Body of pancreas (tissue), 4 donors: ENCODE results near the gene BTBD10. TPM values are rescaled to one million over a fixed set of nuclear protein-coding genes. Genes with fewer than 3 reads are reported as not detected.

Experiments
- ATAC-seq: fragments of 150-250 bp; one replicate; pipeline ENCODE4 v1.9.1; 2016
- DNase-seq, 4 donors: peaks; one replicate each; pipeline ENCODE4 v3.0.0-alpha.2; 2019
- H3K27ac ChIP-seq, 4 donors: fragments of 200-600 bp; sonication (generic); 1 replicate in 3 of 4; 2 replicates in 1 of 4; pipeline versions ENCODE4 v1.5.1 to v1.6.1; 2016 to 2019; ENCODE audit warnings: mild to moderate bottlenecking in 1 of 4, mixed read lengths in 1 of 4, moderate library complexity in 1 of 4
- H3K27me3 ChIP-seq, 2 donors: fragments of 200-600 bp; sonication (generic); one replicate each; pipeline ENCODE4 v1.6.0; 2016; ENCODE audit warnings: mild to moderate bottlenecking in 1 of 2
- H3K36me3 ChIP-seq, 2 donors: fragments of 200-600 bp; sonication (generic); replicated peaks in 1 of 2; 2 replicates each; pipeline ENCODE4 v1.5.1; 2016; ENCODE audit warnings: low read depth in 2 of 2; ENCODE audit not compliant: insufficient read depth in 1 of 2
- H3K4me1 ChIP-seq: fragments of 200-600 bp; sonication (generic); one replicate; pipeline ENCODE4 v1.6.0; 2016
- H3K4me3 ChIP-seq, 2 donors: fragments of 200-600 bp; sonication (generic); 1 replicate in 1 of 2; 2 replicates in 1 of 2; pipeline ENCODE4 v1.5.1; 2016 to 2019
- H3K9me3 ChIP-seq, 3 donors: fragments of 200-600 bp; sonication (generic); 1 replicate in 2 of 3; 2 replicates in 1 of 3; pipeline ENCODE4 v1.5.1; 2016
- POLR2A ChIP-seq, 3 donors: fragments of 450-650 bp; IDR thresholded peaks; one replicate each; pipeline ENCODE4 v1.6.1; 2016; ENCODE audit warnings: antibody characterized with exemption in 3 of 3, mild to moderate bottlenecking in 2 of 3
- WGBS, 2 donors: methylation state at CpG; one replicate each; pipeline ENCODE4 v1.1.5; 2017; 5-methylcytosine and 5-hydroxymethylcytosine counted together
- intact Hi-C: fragments of 100-400 bp; cut with DNase I; formaldehyde crosslinking; loops from one replicate; pipeline ENCODE4 v1.15.1; 2023
- total RNA-seq, 2 donors: library from RNA; depleted of rRNA; stranded (reverse); fragments of >200 nt; gene quantifications; one replicate each; pipeline ENCODE4 v1.1.0, GENCODE V29; 2016
- TF ChIP-seq, protein P1 (sequence below), 7 experiments: fragments of 450-650 bp in 4 of 7; fragments of 200-600 bp in 3 of 7; sonication (generic) in 3 of 7; IDR thresholded peaks; one replicate each; pipeline ENCODE4 v1.5.1; 2016 to 2019; ENCODE audit warnings: antibody characterized with exemption in 7 of 7

Gene BTBD10
- total RNA-seq, 2 donors from 2014 or later, result 14.2 to 17.1 TPM

GRCh38 chr11:13386567-13386966 is 76.5 kb downstream of the BTBD10 start:
- ATAC-seq (no peak), DNase-seq (no peak)
- Histone ChIP-seq H3K27me3 (no peaks in the 10 kb centered on the region), H3K4me3 (no peak overlapping the region), H3K36me3 (peaks cover 0 to 4% of the 10 kb centered on the region in 2 donors), H3K9me3 (no peaks in the 10 kb centered on the region), H3K27ac (no peak overlapping the region), H3K4me1 (no peaks in the 10 kb centered on the region)
- intact Hi-C loops, result no loop called here
- 76 to 84% methylated on average over 2 of the region's 2 CpGs for WGBS, 2 donors
- TF ChIP-seq POLR2A (IDR thresholded peaks at IDR 0.05), result no peak
- TF ChIP-seq, protein P1, sequence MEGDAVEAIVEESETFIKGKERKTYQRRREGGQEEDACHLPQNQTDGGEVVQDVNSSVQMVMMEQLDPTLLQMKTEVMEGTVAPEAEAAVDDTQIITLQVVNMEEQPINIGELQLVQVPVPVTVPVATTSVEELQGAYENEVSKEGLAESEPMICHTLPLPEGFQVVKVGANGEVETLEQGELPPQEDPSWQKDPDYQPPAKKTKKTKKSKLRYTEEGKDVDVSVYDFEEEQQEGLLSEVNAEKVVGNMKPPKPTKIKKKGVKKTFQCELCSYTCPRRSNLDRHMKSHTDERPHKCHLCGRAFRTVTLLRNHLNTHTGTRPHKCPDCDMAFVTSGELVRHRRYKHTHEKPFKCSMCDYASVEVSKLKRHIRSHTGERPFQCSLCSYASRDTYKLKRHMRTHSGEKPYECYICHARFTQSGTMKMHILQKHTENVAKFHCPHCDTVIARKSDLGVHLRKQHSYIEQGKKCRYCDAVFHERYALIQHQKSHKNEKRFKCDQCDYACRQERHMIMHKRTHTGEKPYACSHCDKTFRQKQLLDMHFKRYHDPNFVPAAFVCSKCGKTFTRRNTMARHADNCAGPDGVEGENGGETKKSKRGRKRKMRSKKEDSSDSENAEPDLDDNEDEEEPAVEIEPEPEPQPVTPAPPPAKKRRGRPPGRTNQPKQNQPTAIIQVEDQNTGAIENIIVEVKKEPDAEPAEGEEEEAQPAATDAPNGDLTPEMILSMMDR (IDR thresholded peaks at IDR 0.05), result no peak

GRCh38 chr11:13384908-13385640 is 77.9 kb downstream of the BTBD10 start:
- TF ChIP-seq, protein P1 (IDR thresholded peaks at IDR 0.05), result peak in 6 of 7 experiments; percentile 32 to 51 (median 37)
- no peak for TF ChIP-seq POLR2A (IDR thresholded peaks at IDR 0.05)
- peak in 3 of 4 donors; percentile 23 to 32 (median 25) for DNase-seq
- WGBS, 2 donors, result 26 to 31% methylated on average over 4 of the region's 4 CpGs
- Histone ChIP-seq H3K27ac (no peak overlapping the region), H3K4me1 (no peaks in the 10 kb centered on the region), H3K36me3 (peaks cover 0 to 6% of the 10 kb centered on the region in 2 donors), H3K27me3 (no peaks in the 10 kb centered on the region), H3K4me3 (no peak overlapping the region), H3K9me3 (no peaks in the 10 kb centered on the region)
- no peak for ATAC-seq
- intact Hi-C loops, result no loop called here

DNA sequence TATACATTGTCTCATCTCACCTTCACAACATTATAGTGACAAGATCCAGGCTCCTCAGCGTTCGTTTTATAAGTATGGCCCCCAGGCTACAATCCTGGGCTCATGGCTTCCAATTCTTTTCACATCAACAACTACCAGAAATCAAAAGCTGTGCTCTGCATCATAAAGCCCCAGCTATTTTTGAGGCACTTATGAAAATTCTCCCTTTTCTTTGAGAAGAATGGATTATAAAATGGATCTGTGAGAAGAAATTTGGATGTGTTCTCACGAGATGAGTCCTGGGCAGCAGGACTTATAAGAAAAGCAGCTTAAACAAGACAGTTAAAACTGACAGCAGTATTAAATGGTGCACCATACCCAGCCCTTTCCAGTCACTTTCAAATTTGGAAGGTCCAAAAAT is 80.3 kb downstream of the BTBD10 start:
- intact Hi-C loops, result no loop called here

DNA sequence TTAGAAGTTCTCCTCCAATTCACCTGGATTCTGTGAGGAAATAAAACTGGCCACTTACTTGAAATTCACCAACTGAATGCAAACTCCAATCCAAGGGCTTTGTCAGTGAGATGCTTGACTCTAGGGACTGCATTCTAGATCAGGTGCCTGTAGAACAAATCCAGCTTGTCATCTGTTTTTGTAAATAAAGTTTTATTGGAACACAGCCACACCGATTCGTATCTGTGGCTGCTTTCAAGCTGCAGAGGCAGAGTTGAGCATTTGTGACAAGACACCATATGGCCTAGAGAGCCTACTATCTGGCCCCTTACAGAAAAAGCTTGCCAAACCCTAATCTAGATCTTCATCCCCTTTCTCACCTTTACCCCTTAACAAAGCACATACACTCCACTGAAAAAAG is 82.3 kb downstream of the BTBD10 start:
- no peak for TF ChIP-seq POLR2A (IDR thresholded peaks at IDR 0.05)
- TF ChIP-seq, protein P1 (IDR thresholded peaks at IDR 0.05), result no peak
- intact Hi-C loops, result no loop called here
- no peak overlapping the region for H3K27ac ChIP-seq
- no peaks in the 10 kb centered on the region for H3K4me1 ChIP-seq
- H3K4me3 ChIP-seq, result no peak overlapping the region
- WGBS, 2 donors, result 94 to 100% methylated on average over 2 of the region's 2 CpGs
- H3K27me3 ChIP-seq, result no peaks in the 10 kb centered on the region
- DNase-seq (no peak), ATAC-seq (no peak)
- H3K9me3 ChIP-seq, result no peaks in the 10 kb centered on the region
- peaks cover 0 to 1% of the 10 kb centered on the region in 2 donors for H3K36me3 ChIP-seq

More for the DNA sequence above, 80.3 kb downstream of the BTBD10 start:
- no peak overlapping the region for H3K4me3 ChIP-seq
- no peak for DNase-seq
- H3K9me3 ChIP-seq, result no peaks in the 10 kb centered on the region
- no peaks in the 10 kb centered on the region for H3K4me1 ChIP-seq
- H3K27me3 ChIP-seq, result no peaks in the 10 kb centered on the region
- peaks cover 0 to 6% of the 10 kb centered on the region in 2 donors for H3K36me3 ChIP-seq
- WGBS, 2 donors, result 94 to 99% methylated on average over 3 of the region's 3 CpGs
- no peak for TF ChIP-seq POLR2A (IDR thresholded peaks at IDR 0.05)
- TF ChIP-seq, protein P1 (IDR thresholded peaks at IDR 0.05), result no peak
- H3K27ac ChIP-seq, result no peak overlapping the region
- ATAC-seq, result no peak

- Histone ChIP-seq H3K9me3 (no peaks in the 10 kb centered on the region), H3K27me3 (no peaks in the 10 kb centered on the region), H3K36me3 (peaks cover 0 to 10% of the 10 kb centered on the region in 2 donors), H3K27ac (no peak overlapping the region), H3K4me1 (no peaks in the 10 kb centered on the region), H3K4me3 (no peak overlapping the region)
- 78 to 97% methylated on average over 2 of the region's 2 CpGs for WGBS, 2 donors
- TF ChIP-seq, protein P1 (IDR thresholded peaks at IDR 0.05), result no peak
- no peak for TF ChIP-seq POLR2A (IDR thresholded peaks at IDR 0.05)
- ATAC-seq (no peak), DNase-seq (no peak)
- intact Hi-C loops, result no loop called here
Measured at GRCh38 chr11:13378316-13378715, 84.7 kb downstream of the BTBD10 start.
